B cell (primary cell): Measurements from ENCODE around the gene C1orf105. TPM values are rescaled to one million over a fixed set of nuclear protein-coding genes. Genes with fewer than 3 reads are reported as not detected.

ENCODE experiments used
- ATAC-seq: fragments of 200-7000 bp; cut with Tn5 transposase; one replicate; pipeline ENCODE4 v1.10.0; 2021; ENCODE audit warnings: low read depth, mild to moderate bottlenecking, moderate number of reproducible peaks, moderate library complexity
- CTCF ChIA-PET: fragments of 350-600 bp; sonication (Branson Sonifier 250); formaldehyde crosslinking; loops from one replicate; lab custom pipeline; 2021; ENCODE audit warnings: antibody characterized with exemption, inconsistent platforms; lab: Charles Lee
- POLR2A ChIA-PET: fragments of 350-600 bp; sonication (Branson Sonifier 250); formaldehyde crosslinking; loops from one replicate; lab custom pipeline; 2021; ENCODE audit warnings: antibody characterized with exemption; lab: Charles Lee
- DNase-seq: peaks from one replicate; pipeline ENCODE4 v3.0.0; 2013
- H2AFZ ChIP-seq: 2 replicates; pipeline ENCODE4 v1.6.1; 2012; ENCODE audit warnings: mild to moderate bottlenecking, low read depth, low read length; ENCODE audit not compliant: insufficient read depth, poor library complexity, severe bottlenecking
- H3K27ac ChIP-seq, 2 donors: 1 replicate in 1 of 2; 2 replicates in 1 of 2; pipeline ENCODE4 v1.5.1; 2012 to 2013; ENCODE audit warnings: low read length in 2 of 2, mild to moderate bottlenecking in 2 of 2, moderate library complexity in 1 of 2
- H3K27me3 ChIP-seq, 4 experiments: fragments of 200-600 bp in 1 of 4; sonication (generic) in 1 of 4; replicated peaks in 1 of 4; 1 replicate in 2 of 4; 2 replicates in 2 of 4; pipeline versions ENCODE4 v1.6.1 to v1.7.0; 2013 to 2016; ENCODE audit warnings: low read length in 3 of 4, mild to moderate bottlenecking in 2 of 4, mixed read lengths in 1 of 4, moderate library complexity in 1 of 4; ENCODE audit not compliant: insufficient read depth in 4 of 4, control insufficient read depth in 3 of 4; ENCODE audit errors: control extremely low read depth in 1 of 4
- H3K36me3 ChIP-seq, 2 experiments: replicated peaks in 1 of 2; 1 replicate in 1 of 2; 2 replicates in 1 of 2; pipeline versions ENCODE4 v1.6.1 to v1.7.1; 2013; ENCODE audit warnings: low read length in 1 of 2; ENCODE audit not compliant: insufficient read depth in 2 of 2, control insufficient read depth in 1 of 2; ENCODE audit errors: control extremely low read depth in 1 of 2, extremely low read depth in 1 of 2
- H3K4me1 ChIP-seq, 2 donors: fragments of 200-600 bp in 1 of 2; sonication (generic) in 1 of 2; 1 replicate in 1 of 2; 2 replicates in 1 of 2; pipeline versions ENCODE4 v1.5.1 to v1.6.1; 2013 to 2017; ENCODE audit warnings: low read length in 2 of 2; ENCODE audit not compliant: control insufficient read depth in 2 of 2, insufficient read depth in 2 of 2
- H3K4me2 ChIP-seq: replicated peaks from 2 replicates; pipeline ENCODE3; 2012; ENCODE audit warnings: mild to moderate bottlenecking, low read depth, low read length; ENCODE audit not compliant: poor library complexity, severe bottlenecking
- H3K4me3 ChIP-seq, 5 experiments: fragments of 200-600 bp in 1 of 5; sonication (generic) in 1 of 5; 1 replicate in 3 of 5; 2 replicates in 2 of 5; pipeline versions ENCODE4 v1.5.1 to v1.7.0; 2011 to 2016; ENCODE audit warnings: low read length in 4 of 5, mild to moderate bottlenecking in 4 of 5, low read depth in 2 of 5, control low read depth in 1 of 5, moderate library complexity in 1 of 5; ENCODE audit not compliant: insufficient read depth in 1 of 5; ENCODE audit errors: control extremely low read depth in 1 of 5, extremely low read depth in 1 of 5
- H3K79me2 ChIP-seq: fragments of 200-600 bp; sonication (generic); one replicate; pipeline ENCODE4 v1.6.0; 2016; ENCODE audit warnings: low read length; ENCODE audit not compliant: control insufficient read depth, insufficient read depth
- H3K9ac ChIP-seq: fragments of 200-600 bp; sonication (generic); 2 replicates; pipeline ENCODE4 v1.6.1; 2017; ENCODE audit warnings: mild to moderate bottlenecking, low read length, moderate library complexity
- H3K9me3 ChIP-seq, 3 donors: one replicate each; pipeline versions ENCODE4 v1.6.1 to v1.7.1; 2013; ENCODE audit warnings: low read length in 2 of 3; ENCODE audit not compliant: control insufficient read depth in 2 of 3, insufficient read depth in 1 of 3; ENCODE audit errors: control extremely low read depth in 1 of 3
- H4K20me1 ChIP-seq: 2 replicates; pipeline ENCODE4 v1.6.0; 2012; ENCODE audit warnings: mild to moderate bottlenecking, low read length; ENCODE audit not compliant: insufficient read depth, control insufficient read depth, poor library complexity, severe bottlenecking
- H3K27ac Mint-ChIP-seq: one replicate; pipeline ENCODE4 v1.8.0; 2021; ENCODE audit warnings: mixed read lengths
- H3K27me3 Mint-ChIP-seq: one replicate; pipeline ENCODE4 v1.8.0; 2021; ENCODE audit warnings: mixed read lengths
- H3K4me1 Mint-ChIP-seq: one replicate; pipeline ENCODE4 v1.8.0; 2021; ENCODE audit warnings: mixed read lengths
- H3K4me3 Mint-ChIP-seq: one replicate; pipeline ENCODE4 v1.8.0; 2021; ENCODE audit warnings: mixed read lengths
- H3K9me3 Mint-ChIP-seq: one replicate; pipeline ENCODE4 v1.8.0; 2022; ENCODE audit warnings: mixed read lengths; ENCODE audit not compliant: insufficient read depth
- EZH2 ChIP-seq: IDR thresholded peaks from 2 replicates; pipeline ENCODE4 v1.6.1; 2012; ENCODE audit warnings: borderline replicate concordance, low read depth, mild to moderate bottlenecking, moderate library complexity, low read length; ENCODE audit not compliant: insufficient read depth, poor library complexity, severe bottlenecking
- WGBS: methylation state at CpG from one replicate; pipeline ENCODE4 v1.1.5; 2013; ENCODE audit warnings: missing lambda C conversion rate; ENCODE audit not compliant: insufficient coverage; 5-methylcytosine and 5-hydroxymethylcytosine counted together
- intact Hi-C: fragments of 100-400 bp; cut with micrococcal nuclease; formaldehyde crosslinking; loops from one replicate; pipeline ENCODE4 v1.10.0; 2022
- polyA plus RNA-seq: library from polyadenylated mRNA; depleted of rRNA; stranded (reverse); fragments of >200 nt; gene quantifications from 2 replicates; pipeline ENCODE4 v1.2.3, GENCODE V29; 2012
- total RNA-seq, 2 donors: library from RNA; stranded (reverse); fragments of 120-200 nt in 1 of 2; gene quantifications; 1 replicate in 1 of 2; 2 replicates in 1 of 2; pipeline versions ENCODE4 v1.2.3 to v1.2.4, GENCODE V29; 2013 to 2022
- TF ChIP-seq, protein P1 (sequence below): fragments of 200-600 bp; IDR thresholded peaks from one replicate; pipeline ENCODE4 v1.8.0; 2022; ENCODE audit warnings: antibody characterized with exemption, mild to moderate bottlenecking

C1orf105 gene
- total and polyA plus RNA-seq, 2 donors (not counting 1 experiment from before 2014, with no cell fraction given): not detected

DNA sequence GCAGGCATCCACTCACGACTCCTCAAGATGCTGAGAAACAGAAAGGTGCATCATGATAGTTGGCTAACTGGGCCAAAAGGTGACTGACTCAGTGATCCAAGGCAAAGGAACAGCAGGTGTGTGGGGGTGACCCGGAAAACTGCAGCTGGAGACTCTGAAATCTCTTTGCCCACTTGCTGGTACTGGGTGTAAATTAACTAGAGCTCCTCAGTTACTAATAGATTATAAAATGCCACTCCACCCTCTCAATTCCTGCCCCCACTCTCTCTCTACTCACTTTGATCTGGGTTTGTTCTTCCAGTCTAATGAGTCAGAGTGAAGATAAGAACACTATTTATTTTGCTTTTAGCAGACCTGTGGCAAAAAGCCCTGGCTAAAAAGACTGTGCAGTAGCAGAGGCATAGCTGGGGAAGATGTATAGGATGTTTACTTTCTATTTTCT is 30.5 kb downstream of the C1orf105 start:
- H3K9me3 Mint-ChIP-seq: no peaks in the 10 kb centered on the region
- POLR2A ChIA-PET: no interaction called here
- Histone ChIP-seq H3K79me2 (no peaks in the 10 kb centered on the region), H3K36me3 (no peaks in the 10 kb centered on the region), H4K20me1 (no peaks in the 10 kb centered on the region), H3K4me1 (peaks cover 0 to 6% of the 10 kb centered on the region in 2 donors), H3K9me3 (no peaks in the 10 kb centered on the region), H3K27ac (no peak overlapping the region), H2AFZ (no peak overlapping the region), H3K27me3 (no peaks in the 10 kb centered on the region), H3K4me2 (no peak overlapping the region), H3K4me3 (no peak overlapping the region), H3K9ac (no peak overlapping the region)
- CTCF ChIA-PET: interaction anchor here (0.7 to 4.0 kb wide), 10 partner anchors 9 to 751 kb away, joined by 3 to 32 read pairs (median 4); no protein-coding TSS in a partner anchor
- H3K4me1 Mint-ChIP-seq: peaks cover 6% of the 10 kb centered on the region
- H3K27me3 Mint-ChIP-seq: no peaks in the 10 kb centered on the region
- 100% methylated on average over 1 of the region's 2 CpGs for WGBS
- no peak for DNase-seq
- no peak overlapping the region for H3K27ac Mint-ChIP-seq
- intact Hi-C loops: no loop called here
- no peak overlapping the region for H3K4me3 Mint-ChIP-seq
- no peak for TF ChIP-seq EZH2
- TF ChIP-seq, protein P1, sequence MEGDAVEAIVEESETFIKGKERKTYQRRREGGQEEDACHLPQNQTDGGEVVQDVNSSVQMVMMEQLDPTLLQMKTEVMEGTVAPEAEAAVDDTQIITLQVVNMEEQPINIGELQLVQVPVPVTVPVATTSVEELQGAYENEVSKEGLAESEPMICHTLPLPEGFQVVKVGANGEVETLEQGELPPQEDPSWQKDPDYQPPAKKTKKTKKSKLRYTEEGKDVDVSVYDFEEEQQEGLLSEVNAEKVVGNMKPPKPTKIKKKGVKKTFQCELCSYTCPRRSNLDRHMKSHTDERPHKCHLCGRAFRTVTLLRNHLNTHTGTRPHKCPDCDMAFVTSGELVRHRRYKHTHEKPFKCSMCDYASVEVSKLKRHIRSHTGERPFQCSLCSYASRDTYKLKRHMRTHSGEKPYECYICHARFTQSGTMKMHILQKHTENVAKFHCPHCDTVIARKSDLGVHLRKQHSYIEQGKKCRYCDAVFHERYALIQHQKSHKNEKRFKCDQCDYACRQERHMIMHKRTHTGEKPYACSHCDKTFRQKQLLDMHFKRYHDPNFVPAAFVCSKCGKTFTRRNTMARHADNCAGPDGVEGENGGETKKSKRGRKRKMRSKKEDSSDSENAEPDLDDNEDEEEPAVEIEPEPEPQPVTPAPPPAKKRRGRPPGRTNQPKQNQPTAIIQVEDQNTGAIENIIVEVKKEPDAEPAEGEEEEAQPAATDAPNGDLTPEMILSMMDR: no peak
- ATAC-seq: no peak

DNA sequence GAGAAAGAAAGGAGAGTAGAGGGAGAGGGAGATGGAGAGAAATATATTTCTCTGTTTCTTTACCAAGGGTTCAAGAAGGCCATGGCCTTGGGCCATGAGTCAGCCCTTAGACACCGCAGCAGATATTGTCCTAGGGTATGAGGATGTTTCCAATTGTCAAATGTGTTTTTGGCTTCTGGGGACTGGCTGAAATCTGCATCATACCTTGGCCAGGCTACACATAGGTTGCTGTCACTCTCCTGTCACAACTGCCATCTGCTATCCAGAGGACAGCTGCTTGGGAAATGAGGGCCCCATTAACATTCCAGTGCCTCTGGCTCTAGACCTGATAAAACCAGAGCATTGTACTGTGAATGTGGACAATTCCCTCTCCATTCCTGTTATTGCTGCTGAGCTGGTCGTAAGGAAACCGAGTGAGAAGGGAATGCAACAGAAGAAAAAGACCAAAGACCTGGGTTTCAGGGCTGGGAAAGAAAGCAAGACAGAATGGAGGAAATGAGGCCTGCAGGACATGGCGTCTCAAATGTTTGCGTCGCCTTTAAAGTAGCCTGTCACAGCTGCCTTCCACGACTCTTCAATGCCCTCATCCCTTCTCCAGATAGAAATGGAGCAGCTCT is 32.2 kb downstream of the C1orf105 start:
- CTCF ChIA-PET: interaction anchor here (1.0 kb wide), 1 partner anchor 24 kb away, joined by 3 read pairs; no protein-coding TSS in a partner anchor
- 100% methylated on average over 3 of the region's 7 CpGs for WGBS
- no peak for TF ChIP-seq EZH2
- TF ChIP-seq, protein P1: no peak

More for the DNA sequence above, 32.2 kb downstream of the C1orf105 start:
- Mint-ChIP-seq H3K4me3 (no peak overlapping the region), H3K27me3 (peaks cover 5% of the 10 kb centered on the region), H3K27ac (no peak overlapping the region), H3K9me3 (no peaks in the 10 kb centered on the region), H3K4me1 (peaks cover 6% of the 10 kb centered on the region)
- H3K27me3 ChIP-seq: no peaks in the 10 kb centered on the region
- no peak for ATAC-seq
- POLR2A ChIA-PET: no interaction called here
- intact Hi-C loops: no loop called here
- H3K9ac ChIP-seq: no peak overlapping the region
- no peak overlapping the region for H3K4me3 ChIP-seq
- H3K9me3 ChIP-seq: no peaks in the 10 kb centered on the region
- no peaks in the 10 kb centered on the region for H4K20me1 ChIP-seq
- H3K27ac ChIP-seq: no peak overlapping the region
- no peak overlapping the region for H2AFZ ChIP-seq
- H3K36me3 ChIP-seq: no peaks in the 10 kb centered on the region
- no peak overlapping the region for H3K4me2 ChIP-seq
- H3K4me1 ChIP-seq: peaks cover 0 to 6% of the 10 kb centered on the region in 2 donors
- DNase-seq: no peak
- H3K79me2 ChIP-seq: no peaks in the 10 kb centered on the region
